Activated B cell treated with CpG ODN at 0.5 μM for 24 hours (primary cell): ENCODE results near the gene ACAA1. TPM values are rescaled to one million over a fixed set of nuclear protein-coding genes. Genes with fewer than 3 reads are reported as not detected.

Experiments used
- ATAC-seq: fragments of 200-7000 bp; cut with Tn5 transposase; one replicate; pipeline ENCODE4 v1.10.0; 2021; ENCODE audit warnings: low read depth, mild to moderate bottlenecking, moderate library complexity
- CTCF ChIA-PET: fragments of 350-600 bp; sonication (Branson Sonifier 250); formaldehyde crosslinking; loops from one replicate; lab custom pipeline; 2021; ENCODE audit warnings: antibody characterized with exemption; lab: Charles Lee
- POLR2A ChIA-PET: fragments of 350-600 bp; sonication (Branson Sonifier 250); formaldehyde crosslinking; loops from one replicate; lab custom pipeline; 2021; ENCODE audit warnings: antibody characterized with exemption; lab: Charles Lee
- DNase-seq: peaks from one replicate; pipeline ENCODE4 v3.0.0; 2022
- H3K27ac Mint-ChIP-seq: one replicate; pipeline ENCODE4 v1.8.0; 2020; ENCODE audit warnings: mixed read lengths
- H3K27me3 Mint-ChIP-seq: one replicate; pipeline ENCODE4 v1.8.0; 2021; ENCODE audit warnings: mixed read lengths
- H3K36me3 Mint-ChIP-seq: one replicate; pipeline ENCODE4 v1.8.0; 2021; ENCODE audit warnings: low read depth, mixed read lengths
- H3K4me1 Mint-ChIP-seq: one replicate; pipeline ENCODE4 v1.8.0; 2021; ENCODE audit warnings: mixed read lengths
- H3K4me3 Mint-ChIP-seq: one replicate; pipeline ENCODE4 v1.8.0; 2020; ENCODE audit warnings: mild to moderate bottlenecking, mixed read lengths
- H3K9me3 Mint-ChIP-seq: one replicate; pipeline ENCODE4 v1.8.0; 2020; ENCODE audit warnings: mixed read lengths
- CTCF ChIP-seq: fragments of 200-600 bp; IDR thresholded peaks from one replicate; pipeline ENCODE4 v1.8.0; 2022; ENCODE audit warnings: antibody characterized with exemption, mild to moderate bottlenecking
- intact Hi-C: fragments of 100-400 bp; cut with micrococcal nuclease; formaldehyde crosslinking; loops from one replicate; pipeline ENCODE4 v1.15.1; 2024
- total RNA-seq: library from RNA; stranded (reverse); gene quantifications from 2 replicates; pipeline ENCODE4 v1.2.3, GENCODE V29; 2022

Gene ACAA1
- total RNA-seq, 1 donor from 2014 or later = 78.1 TPM

GRCh38 chr3:38086496-38086895 lies 50.4 kb downstream of the ACAA1 start:
- Mint-ChIP-seq H3K4me1 (no peaks in the 10 kb centered on the region), H3K27me3 (no peaks in the 10 kb centered on the region), H3K9me3 (peaks cover 8% of the 10 kb centered on the region), H3K27ac (no peak overlapping the region), H3K4me3 (no peak overlapping the region), H3K36me3 (no peaks in the 10 kb centered on the region)
- ATAC-seq = no peak
- CTCF ChIA-PET = no interaction called here
- POLR2A ChIA-PET = no interaction called here
- TF ChIP-seq CTCF = no peak
- intact Hi-C loops = no loop called here
- DNase-seq = no peak

- DNase-seq (no peak), ATAC-seq (no peak)
- ChIA-PET CTCF (no interaction called here), POLR2A (interaction anchor here (1.2 kb wide), 1 partner anchor 51 kb away, joined by 3 read pairs; the partner anchor contains the start of gene ACAA1)
- no peak for TF ChIP-seq CTCF
- H3K36me3 Mint-ChIP-seq = no peaks in the 10 kb centered on the region
- H3K4me3 Mint-ChIP-seq = no peak overlapping the region
- intact Hi-C loops = no loop called here
- H3K27me3 Mint-ChIP-seq = no peaks in the 10 kb centered on the region
- no peaks in the 10 kb centered on the region for H3K4me1 Mint-ChIP-seq
- peaks cover 8% of the 10 kb centered on the region for H3K9me3 Mint-ChIP-seq
- H3K27ac Mint-ChIP-seq = no peak overlapping the region
Measured at GRCh38 chr3:38085943-38086324, 51.0 kb downstream of the ACAA1 start.

- ChIA-PET POLR2A (interaction anchor here (1.2 kb wide), 1 partner anchor 52 kb away, joined by 3 read pairs; the partner anchor contains the start of gene ACAA1), CTCF (no interaction called here)
- Mint-ChIP-seq H3K27me3 (no peaks in the 10 kb centered on the region), H3K4me3 (no peak overlapping the region), H3K9me3 (peaks cover 8% of the 10 kb centered on the region), H3K4me1 (no peaks in the 10 kb centered on the region), H3K27ac (no peak overlapping the region), H3K36me3 (no peaks in the 10 kb centered on the region)
- intact Hi-C loops = no loop called here
- no peak for DNase-seq
- ATAC-seq = no peak
- no peak for TF ChIP-seq CTCF
Measured at GRCh38 chr3:38085311-38085942, 51.5 kb downstream of the ACAA1 start.

- DNase-seq = peak; percentile 21
- CTCF ChIA-PET = no interaction called here
Measured at GRCh38 chr3:38084334-38085310, 52.3 kb downstream of the ACAA1 start.

More at GRCh38 chr3:38084334-38085310, 52.3 kb downstream of the ACAA1 start:
- intact Hi-C loops = no loop called here
- Mint-ChIP-seq H3K9me3 (peaks cover 8% of the 10 kb centered on the region), H3K36me3 (no peaks in the 10 kb centered on the region), H3K27me3 (no peaks in the 10 kb centered on the region), H3K27ac (peak overlapping the region; percentile 55), H3K4me3 (no peak overlapping the region), H3K4me1 (no peaks in the 10 kb centered on the region)
- POLR2A ChIA-PET = interaction anchor here (1.2 kb wide), 1 partner anchor 53 kb away, joined by 3 read pairs; the partner anchor contains the start of gene ACAA1
- ATAC-seq = peak; percentile 64
- TF ChIP-seq CTCF = no peak
